ENCODE data around the gene ZDHHC7.
"Not testable (repeated sequence)": the region's sequence is repeated elsewhere in the genome, so short reads cannot be mapped to it uniquely, and the experiment has no call there.

ZDHHC7 gene

GRCh38 chr16:84959784-84960417, 51.4 kb downstream of the ZDHHC7 start:
- no peak for DNase-seq

- no peak for DNase-seq
These were observed 52.2 kb downstream of the ZDHHC7 start for GRCh38 chr16:84959045-84959576.

GRCh38 chr16:84957792-84958191, 53.5 kb downstream of the ZDHHC7 start:
- no peak for DNase-seq

GRCh38 chr16:84957192-84957591, 54.1 kb downstream of the ZDHHC7 start:
- no peak for DNase-seq

- DNase-seq, result no peak
These were observed 55.9 kb downstream of the ZDHHC7 start for GRCh38 chr16:84955427-84955826.

GRCh38 chr16:84953190-84953746, 58.1 kb downstream of the ZDHHC7 start:
- no peak for DNase-seq

GRCh38 chr16:84952335-84953189, 58.8 kb downstream of the ZDHHC7 start:
- DNase-seq, result peak; percentile 89

- DNase-seq, result no peak
These were observed 60.4 kb downstream of the ZDHHC7 start for GRCh38 chr16:84950906-84951305.

- no peak for DNase-seq
These were observed 61.4 kb downstream of the ZDHHC7 start for GRCh38 chr16:84949772-84950436.

- no peak for DNase-seq
These were observed 62.3 kb downstream of the ZDHHC7 start for GRCh38 chr16:84948851-84949610.

GRCh38 chr16:84947996-84948850, 63.1 kb downstream of the ZDHHC7 start:
- no peak for DNase-seq

GRCh38 chr16:84947022-84947421, 64.3 kb downstream of the ZDHHC7 start:
- DNase-seq, result no peak

GRCh38 chr16:84943620-84944019, 67.7 kb downstream of the ZDHHC7 start:
- DNase-seq, result no peak

- DNase-seq, result no peak
These were observed 68.5 kb downstream of the ZDHHC7 start for GRCh38 chr16:84942786-84943185.

- DNase-seq, result no peak
These were observed 69.4 kb downstream of the ZDHHC7 start for GRCh38 chr16:84941921-84942320.

GRCh38 chr16:84940670-84941551, 70.4 kb downstream of the ZDHHC7 start:
- DNase-seq, result no peak

GRCh38 chr16:84938616-84939015, 72.7 kb downstream of the ZDHHC7 start:
- DNase-seq, result not testable (repeated sequence)

GRCh38 chr16:84937196-84938005, 73.9 kb downstream of the ZDHHC7 start:
- no peak for DNase-seq
